Esophagus (tissue), 2 donors: ENCODE measurements around the gene UBL7. TPM values are rescaled to one million over a fixed set of nuclear protein-coding genes. Genes with fewer than 3 reads are reported as not detected.

Source experiments
- H3K27ac ChIP-seq, 2 donors: one replicate each; pipeline ENCODE4 v1.5.1; 2013; ENCODE audit warnings: low read depth in 2 of 2, mild to moderate bottlenecking in 2 of 2, inconsistent platforms in 1 of 2, low read length in 1 of 2, moderate library complexity in 1 of 2
- H3K27me3 ChIP-seq, 2 donors: one replicate each; pipeline ENCODE4 v1.6.1; 2013; ENCODE audit warnings: low read length in 2 of 2, control low read depth in 1 of 2, mild to moderate bottlenecking in 1 of 2; ENCODE audit not compliant: insufficient read depth in 2 of 2, control insufficient read depth in 1 of 2
- H3K36me3 ChIP-seq, 2 donors: one replicate each; pipeline ENCODE4 v1.6.1; 2013; ENCODE audit warnings: low read length in 1 of 2; ENCODE audit not compliant: control insufficient read depth in 2 of 2, insufficient read depth in 2 of 2
- H3K4me1 ChIP-seq, 2 donors: one replicate each; pipeline ENCODE4 v1.6.1; 2013; ENCODE audit warnings: low read length in 1 of 2; ENCODE audit not compliant: control insufficient read depth in 2 of 2, insufficient read depth in 2 of 2
- H3K4me3 ChIP-seq, 2 donors: one replicate each; pipeline ENCODE4 v1.5.1; 2013; ENCODE audit warnings: low read length in 2 of 2, mild to moderate bottlenecking in 2 of 2, low read depth in 1 of 2, moderate library complexity in 1 of 2
- H3K9me3 ChIP-seq, 2 donors: one replicate each; pipeline ENCODE4 v1.6.1; 2013; ENCODE audit warnings: mild to moderate bottlenecking in 2 of 2, low read depth in 1 of 2, low read length in 1 of 2, moderate library complexity in 1 of 2; ENCODE audit not compliant: control insufficient read depth in 2 of 2, insufficient read depth in 1 of 2
- WGBS, 2 donors: extraction: QIAGEN DNeasy Blood & Tissue Kit; methylation state at CpG; one replicate each; pipeline ENCODE4 v1.1.7; 2013; 5-methylcytosine and 5-hydroxymethylcytosine counted together
- polyA plus RNA-seq, 2 donors: library from polyadenylated mRNA; stranded (reverse); fragments of 200-250 nt; gene quantifications; one replicate each; pipeline ENCODE4 v1.2.3, GENCODE V29; 2013
- donor health status: healthy with polysubstance abuse.
- donor health status: Bipolar disorder and iron deficiency.

UBL7 gene
- polyA plus RNA-seq, 2 donors: 19.0 to 30.0 TPM

GRCh38 chr15:74405823-74406222 lies 55.1 kb downstream of the UBL7 start:
- no peak overlapping the region for H3K27ac ChIP-seq
- no peaks in the 10 kb centered on the region for H3K36me3 ChIP-seq
- H3K9me3 ChIP-seq: no peaks in the 10 kb centered on the region
- H3K4me3 ChIP-seq: no peak overlapping the region
- WGBS, 2 donors: 83 to 88% methylated on average over 7 of the region's 7 CpGs
- no peaks in the 10 kb centered on the region for H3K27me3 ChIP-seq
- H3K4me1 ChIP-seq: peaks cover 3 to 6% of the 10 kb centered on the region in 2 donors

- Histone ChIP-seq H3K4me1 (peaks cover 3 to 6% of the 10 kb centered on the region in 2 donors), H3K27me3 (no peaks in the 10 kb centered on the region), H3K9me3 (no peaks in the 10 kb centered on the region), H3K27ac (no peak overlapping the region), H3K4me3 (no peak overlapping the region), H3K36me3 (no peaks in the 10 kb centered on the region)
- 64% methylated on average over 16 of the region's 16 CpGs for WGBS, 2 donors
Observed at GRCh38 chr15:74403991-74404563, 56.9 kb downstream of the UBL7 start.

GRCh38 chr15:74403588-74403919 lies 57.4 kb downstream of the UBL7 start:
- Histone ChIP-seq H3K4me3 (no peak overlapping the region), H3K4me1 (peaks cover 3 to 6% of the 10 kb centered on the region in 2 donors), H3K27me3 (no peaks in the 10 kb centered on the region), H3K27ac (no peak overlapping the region), H3K9me3 (no peaks in the 10 kb centered on the region), H3K36me3 (no peaks in the 10 kb centered on the region)
- 79 to 86% methylated on average over 10 of the region's 10 CpGs for WGBS, 2 donors

- no peak overlapping the region for H3K27ac ChIP-seq
- peaks cover 3 to 6% of the 10 kb centered on the region in 2 donors for H3K4me1 ChIP-seq
Observed at GRCh38 chr15:74402873-74403587, 57.9 kb downstream of the UBL7 start.

GRCh38 chr15:74402337-74402841 lies 58.6 kb downstream of the UBL7 start:
- H3K4me1 ChIP-seq: peaks cover 3 to 9% of the 10 kb centered on the region in 2 donors
- H3K9me3 ChIP-seq: no peaks in the 10 kb centered on the region
- no peak overlapping the region for H3K4me3 ChIP-seq
- H3K27me3 ChIP-seq: no peaks in the 10 kb centered on the region
- no peak overlapping the region for H3K27ac ChIP-seq
- 71 to 76% methylated on average over 5 of the region's 5 CpGs for WGBS, 2 donors
- no peaks in the 10 kb centered on the region for H3K36me3 ChIP-seq

More at GRCh38 chr15:74402873-74403587, 57.9 kb downstream of the UBL7 start:
- Histone ChIP-seq H3K36me3 (no peaks in the 10 kb centered on the region), H3K9me3 (no peaks in the 10 kb centered on the region), H3K27me3 (no peaks in the 10 kb centered on the region), H3K4me3 (no peak overlapping the region)
- WGBS, 2 donors: 66 to 69% methylated on average over 13 of the region's 13 CpGs

- no peaks in the 10 kb centered on the region for H3K36me3 ChIP-seq
- peaks cover 3 to 11% of the 10 kb centered on the region in 2 donors for H3K4me1 ChIP-seq
- H3K4me3 ChIP-seq: no peak overlapping the region
- H3K27me3 ChIP-seq: no peaks in the 10 kb centered on the region
- no peaks in the 10 kb centered on the region for H3K9me3 ChIP-seq
- peak overlapping the region in 1 of 2 donors; percentile 34 for H3K27ac ChIP-seq
- WGBS, 2 donors: 46 to 53% methylated on average over 11 of the region's 11 CpGs
Observed at GRCh38 chr15:74400915-74401757, 59.8 kb downstream of the UBL7 start.

- Histone ChIP-seq H3K4me3 (no peak overlapping the region), H3K27ac (no peak overlapping the region), H3K27me3 (no peaks in the 10 kb centered on the region), H3K36me3 (no peaks in the 10 kb centered on the region), H3K4me1 (peaks cover 3 to 11% of the 10 kb centered on the region in 2 donors), H3K9me3 (no peaks in the 10 kb centered on the region)
- WGBS, 2 donors: 74 to 76% methylated on average over 10 of the region's 10 CpGs
Observed at GRCh38 chr15:74400313-74400860, 60.6 kb downstream of the UBL7 start.

GRCh38 chr15:74399511-74400312 lies 61.2 kb downstream of the UBL7 start:
- H3K27ac ChIP-seq: no peak overlapping the region
- 28 to 32% methylated on average over 5 of the region's 5 CpGs for WGBS, 2 donors

GRCh38 chr15:74399100-74399499 lies 61.9 kb downstream of the UBL7 start:
- H3K27me3 ChIP-seq: no peaks in the 10 kb centered on the region
- no peak overlapping the region for H3K27ac ChIP-seq
- H3K36me3 ChIP-seq: no peaks in the 10 kb centered on the region
- H3K9me3 ChIP-seq: no peaks in the 10 kb centered on the region
- 82 to 91% methylated on average over 3 of the region's 3 CpGs for WGBS, 2 donors
- H3K4me3 ChIP-seq: no peak overlapping the region
- peaks cover 3 to 11% of the 10 kb centered on the region in 2 donors for H3K4me1 ChIP-seq

More at GRCh38 chr15:74399511-74400312, 61.2 kb downstream of the UBL7 start:
- H3K36me3 ChIP-seq: no peaks in the 10 kb centered on the region
- no peak overlapping the region for H3K4me3 ChIP-seq
- H3K27me3 ChIP-seq: no peaks in the 10 kb centered on the region
- H3K4me1 ChIP-seq: peaks cover 3 to 11% of the 10 kb centered on the region in 2 donors
- no peaks in the 10 kb centered on the region for H3K9me3 ChIP-seq
